ENCODE data around the gene SMIM10L2A. TPM values are rescaled to one million over a fixed set of nuclear protein-coding genes. Genes with fewer than 3 reads are reported as not detected.

SMIM10L2A gene
- total and polyA plus RNA-seq, 10 of the 15 experiments (the other 5 are each of a cell fraction or from before 2014, with no cell fraction given) = 0.02 to 0.05 (median 0.03) TPM; not detected in 7

DNA sequence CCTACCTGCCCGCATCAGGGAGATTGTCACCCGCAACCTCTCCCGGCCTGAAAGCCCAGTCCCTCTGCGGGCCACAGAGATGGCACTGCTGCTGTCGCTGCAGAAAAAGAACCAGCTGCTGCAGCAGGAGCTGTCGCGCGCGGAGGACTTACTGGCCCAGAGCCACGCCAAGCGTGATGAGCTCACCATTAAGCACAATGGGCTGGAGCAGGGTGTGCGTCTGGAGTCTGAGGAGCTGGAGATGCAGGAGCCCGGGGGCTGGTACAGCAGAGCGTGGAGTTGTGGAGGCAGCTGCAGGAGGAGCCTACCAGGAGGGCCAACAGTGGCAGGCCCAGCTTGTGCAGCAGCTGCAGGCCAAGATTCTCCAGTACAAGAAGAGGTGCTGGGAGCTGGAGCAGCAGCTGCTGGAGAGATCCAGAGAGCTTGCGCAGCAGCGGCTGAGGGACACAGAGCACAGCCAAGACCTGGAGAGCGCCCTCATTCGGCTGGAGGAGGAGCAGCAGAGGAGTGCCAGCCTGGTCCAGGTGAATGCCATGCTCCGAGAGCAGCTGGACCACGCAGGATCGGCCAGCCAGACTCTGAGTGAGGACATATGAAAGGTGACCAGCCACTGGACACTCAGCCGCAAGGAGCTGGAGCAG, 11.3 kb downstream of the SMIM10L2A start (continued):
- TF ChIP-seq, protein P1, sequence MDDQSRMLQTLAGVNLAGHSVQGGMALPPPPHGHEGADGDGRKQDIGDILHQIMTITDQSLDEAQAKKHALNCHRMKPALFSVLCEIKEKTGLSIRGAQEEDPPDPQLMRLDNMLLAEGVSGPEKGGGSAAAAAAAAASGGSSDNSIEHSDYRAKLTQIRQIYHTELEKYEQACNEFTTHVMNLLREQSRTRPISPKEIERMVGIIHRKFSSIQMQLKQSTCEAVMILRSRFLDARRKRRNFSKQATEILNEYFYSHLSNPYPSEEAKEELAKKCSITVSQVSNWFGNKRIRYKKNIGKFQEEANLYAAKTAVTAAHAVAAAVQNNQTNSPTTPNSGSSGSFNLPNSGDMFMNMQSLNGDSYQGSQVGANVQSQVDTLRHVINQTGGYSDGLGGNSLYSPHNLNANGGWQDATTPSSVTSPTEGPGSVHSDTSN (IDR thresholded peaks at IDR 0.05; ENCODE audit: insufficient replicate concordance, low read depth, low read length) = no peak
- TF ChIP-seq RCOR1 (conservative IDR thresholded peaks at IDR 0.05; ENCODE audit: low read depth, low read length) (no peak), SP1 (IDR thresholded peaks at IDR 0.05; ENCODE audit: low read depth, low read length) (no peak), CBX3 (IDR thresholded peaks at IDR 0.05; ENCODE audit: borderline replicate concordance, low read depth) (no peak)

DNA sequence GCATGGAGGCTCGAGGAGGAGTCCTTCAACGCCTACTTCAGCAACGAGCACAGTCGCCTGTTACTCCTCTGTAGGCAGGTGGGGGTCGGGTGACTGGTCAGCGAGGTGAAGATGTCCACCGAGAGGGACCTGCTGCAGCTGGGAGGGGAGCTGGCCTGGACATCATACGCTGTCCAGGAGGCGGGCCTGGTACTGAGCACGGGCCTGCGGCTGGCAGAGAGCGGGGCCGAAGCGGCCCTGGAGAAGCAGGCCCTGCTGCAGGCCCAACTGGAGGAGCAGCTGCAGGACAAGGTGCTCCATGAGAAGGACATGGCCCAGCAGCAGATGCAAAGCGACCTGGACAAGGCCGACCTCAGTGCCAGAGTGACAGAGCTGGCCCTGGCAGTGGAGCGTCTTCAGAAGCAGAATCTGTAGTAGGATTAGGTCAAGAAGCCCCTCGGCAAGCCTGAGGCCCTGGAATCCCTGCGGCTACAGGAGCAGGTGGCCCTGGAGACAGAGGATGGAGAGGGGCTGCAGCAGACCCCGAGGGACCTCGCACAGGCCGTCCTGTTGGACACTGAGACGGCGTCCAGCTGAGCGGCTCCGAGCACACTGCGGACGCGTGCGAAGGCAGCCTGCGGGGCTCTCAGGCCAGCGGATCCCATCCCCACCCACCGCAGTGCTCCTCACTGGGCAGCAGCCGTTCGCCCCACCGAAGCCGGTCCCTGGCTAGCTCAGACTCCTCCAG, 11.9 kb downstream of the SMIM10L2A start:
- FAIRE-seq = no peak

More for the DNA sequence above, 11.9 kb downstream of the SMIM10L2A start:
- intact Hi-C loops (cut with micrococcal nuclease; ENCODE audit: unreplicated experiment) = no loop called here
- no peaks in the 10 kb centered on the region for H4K20me1 ChIP-seq (ENCODE audit: control insufficient read depth, insufficient read depth)
- no peaks in the 10 kb centered on the region for H3K79me2 ChIP-seq (ENCODE audit: control insufficient read depth, insufficient read depth, low read length)
- H2AFZ ChIP-seq (ENCODE audit: control insufficient read depth, low read depth, low read length) = no peak overlapping the region
- ATAC-seq (no peak), DNase-seq (ENCODE audit: low read depth, low spot score) (no peak)
- SMC1A ChIA-PET (ENCODE audit: uncharacterized antibody, unreplicated experiment) = no interaction called here
- H3K4me3 ChIP-seq = no peak overlapping the region
- H3K9me3 ChIP-seq (replicated peaks; ENCODE audit: control insufficient read depth, insufficient read depth, low read length) = no peaks in the 10 kb centered on the region; the same call in 2 of the 3 replicates
- H3K27me3 ChIP-seq (replicated peaks in 1 of 2; ENCODE audit: control insufficient read depth in 2 of 2, insufficient read depth in 2 of 2, low read length in 1 of 2) = no peaks in the 10 kb centered on the region; a peak in 1 of 4 replicates
- no peak for TF ChIP-seq EED (IDR thresholded peaks at IDR 0.05; ENCODE audit: low read depth)
- TF ChIP-seq RFX5 (IDR thresholded peaks at IDR 0.05; ENCODE audit: low read depth, low read length) = no peak
- no peak for TF ChIP-seq BMI1 (IDR thresholded peaks at IDR 0.05; ENCODE audit: borderline replicate concordance)
- TF ChIP-seq, protein P2, sequence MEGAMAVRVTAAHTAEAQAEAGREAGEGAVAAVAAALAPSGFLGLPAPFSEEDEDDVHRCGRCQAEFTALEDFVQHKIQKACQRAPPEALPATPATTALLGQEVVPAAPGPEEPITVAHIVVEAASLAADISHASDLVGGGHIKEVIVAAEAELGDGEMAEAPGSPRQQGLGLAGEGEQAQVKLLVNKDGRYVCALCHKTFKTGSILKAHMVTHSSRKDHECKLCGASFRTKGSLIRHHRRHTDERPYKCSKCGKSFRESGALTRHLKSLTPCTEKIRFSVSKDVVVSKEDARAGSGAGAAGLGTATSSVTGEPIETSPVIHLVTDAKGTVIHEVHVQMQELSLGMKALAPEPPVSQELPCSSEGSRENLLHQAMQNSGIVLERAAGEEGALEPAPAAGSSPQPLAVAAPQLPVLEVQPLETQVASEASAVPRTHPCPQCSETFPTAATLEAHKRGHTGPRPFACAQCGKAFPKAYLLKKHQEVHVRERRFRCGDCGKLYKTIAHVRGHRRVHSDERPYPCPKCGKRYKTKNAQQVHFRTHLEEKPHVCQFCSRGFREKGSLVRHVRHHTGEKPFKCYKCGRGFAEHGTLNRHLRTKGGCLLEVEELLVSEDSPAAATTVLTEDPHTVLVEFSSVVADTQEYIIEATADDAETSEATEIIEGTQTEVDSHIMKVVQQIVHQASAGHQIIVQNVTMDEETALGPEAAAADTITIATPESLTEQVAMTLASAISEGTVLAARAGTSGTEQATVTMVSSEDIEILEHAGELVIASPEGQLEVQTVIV (IDR thresholded peaks at IDR 0.05; ENCODE audit: borderline replicate concordance, partially characterized antibody) = no peak
- H3K4me1 ChIP-seq (ENCODE audit: control insufficient read depth, insufficient read depth, low read length) = no peaks in the 10 kb centered on the region
- in situ Hi-C loops (cut with MboI) = no loop called here
- CTCF ChIA-PET = no interaction called here
- RAD21 ChIA-PET (ENCODE audit: unreplicated experiment) = no interaction called here
- no peak overlapping the region for H3K27ac ChIP-seq (ENCODE audit: control insufficient read depth, insufficient read depth)
- H3K36me3 ChIP-seq (ENCODE audit: control insufficient read depth in 2 of 2, insufficient read depth in 2 of 2, low read length in 1 of 2) = no peaks in the 10 kb centered on the region
- BruUV-seq (replicated peaks) = no TSS peak
- H3K4me2 ChIP-seq (ENCODE audit: control insufficient read depth, insufficient read depth) = no peak overlapping the region
- H3K9ac ChIP-seq (ENCODE audit: control insufficient read depth, insufficient read depth, low read length) = no peak overlapping the region
- 69% methylated on average over 31 of the region's 37 CpGs for WGBS (ENCODE audit: insufficient coverage, insufficient replicate concordance, low lambda C conversion rate, missing lambda C conversion rate)
- POLR2A ChIA-PET = no interaction called here
